ENCODE results near the gene FBF1.

FBF1 gene

GRCh38 chr17:75950855-75951554 lies 10.2 kb upstream of the FBF1 start:
- DNase-seq: no peak

GRCh38 chr17:75950421-75950820 lies 9.6 kb upstream of the FBF1 start:
- DNase-seq: no peak

- DNase-seq: no peak
Measured at GRCh38 chr17:75945211-75945610, 4.4 kb upstream of the FBF1 start.

GRCh38 chr17:75943491-75943890 lies 2.6 kb upstream of the FBF1 start:
- DNase-seq: no peak

GRCh38 chr17:75942473-75942872 lies 1.6 kb upstream of the FBF1 start:
- no peak for DNase-seq

- DNase-seq: no peak
Measured at GRCh38 chr17:75941442-75941819, 589 bp upstream of the FBF1 start.

GRCh38 chr17:75937652-75938051 lies 3.2 kb downstream of the FBF1 start:
- no peak for DNase-seq

GRCh38 chr17:75933808-75934207 lies 7.0 kb downstream of the FBF1 start:
- no peak for DNase-seq

- no peak for DNase-seq
Measured at GRCh38 chr17:75932852-75933251, 8.0 kb downstream of the FBF1 start.

GRCh38 chr17:75931062-75931461 lies 9.8 kb downstream of the FBF1 start:
- no peak for DNase-seq

GRCh38 chr17:75927286-75927922 lies 13.4 kb downstream of the FBF1 start:
- DNase-seq: no peak

- no peak for DNase-seq
Measured at GRCh38 chr17:75926456-75926855, 14.4 kb downstream of the FBF1 start.

GRCh38 chr17:75925912-75926311 lies 14.9 kb downstream of the FBF1 start:
- DNase-seq: no peak

- DNase-seq: no peak
Measured at GRCh38 chr17:75925103-75925502, 15.7 kb downstream of the FBF1 start.

GRCh38 chr17:75922963-75923874 lies 17.6 kb downstream of the FBF1 start:
- DNase-seq: no peak

- no peak for DNase-seq
Measured at GRCh38 chr17:75922173-75922961, 18.5 kb downstream of the FBF1 start.

- no peak for DNase-seq
Measured at GRCh38 chr17:75921596-75921995, 19.2 kb downstream of the FBF1 start.

GRCh38 chr17:75920045-75920560 lies 20.7 kb downstream of the FBF1 start:
- no peak for DNase-seq

GRCh38 chr17:75919611-75920010 lies 21.2 kb downstream of the FBF1 start:
- DNase-seq: no peak

- no peak for DNase-seq
Measured at GRCh38 chr17:75917917-75918445, 22.9 kb downstream of the FBF1 start.

- no peak for DNase-seq
Measured at GRCh38 chr17:75917141-75917916, 23.5 kb downstream of the FBF1 start.

- no peak for DNase-seq
Measured at GRCh38 chr17:75915268-75915667, 25.6 kb downstream of the FBF1 start.

Data from stimulated activated CD8-positive, alpha-beta memory T cell treated with anti-CD3 and anti-CD28 coated beads, Interleukin-4, amount 100 ng/mL, for 48 hours (primary cell).